Gastrocnemius medialis (tissue), 4 donors: ENCODE data around the gene ST8SIA3.

Experiments
- POLR2A ChIP-seq, 2 donors: fragments of 450-650 bp; IDR thresholded peaks; one replicate each; pipeline ENCODE4 v1.6.1; 2017; ENCODE audit warnings: antibody characterized with exemption in 2 of 2, mild to moderate bottlenecking in 2 of 2, moderate library complexity in 2 of 2
- TF ChIP-seq, protein P1 (sequence below), 5 experiments: fragments of 450-650 bp in 3 of 5; fragments of 200-600 bp in 2 of 5; sonication (generic) in 2 of 5; IDR thresholded peaks in 4 of 5; conservative IDR thresholded peaks in 1 of 5; 1 replicate in 4 of 5; 2 replicates in 1 of 5; pipeline ENCODE4 v1.5.1; 2016 to 2019; ENCODE audit warnings: antibody characterized with exemption in 5 of 5, mild to moderate bottlenecking in 3 of 5, moderate library complexity in 3 of 5

GRCh38 chr18:57329856-57330255 is 22.5 kb upstream of the ST8SIA3 start:
- TF ChIP-seq, protein P1, sequence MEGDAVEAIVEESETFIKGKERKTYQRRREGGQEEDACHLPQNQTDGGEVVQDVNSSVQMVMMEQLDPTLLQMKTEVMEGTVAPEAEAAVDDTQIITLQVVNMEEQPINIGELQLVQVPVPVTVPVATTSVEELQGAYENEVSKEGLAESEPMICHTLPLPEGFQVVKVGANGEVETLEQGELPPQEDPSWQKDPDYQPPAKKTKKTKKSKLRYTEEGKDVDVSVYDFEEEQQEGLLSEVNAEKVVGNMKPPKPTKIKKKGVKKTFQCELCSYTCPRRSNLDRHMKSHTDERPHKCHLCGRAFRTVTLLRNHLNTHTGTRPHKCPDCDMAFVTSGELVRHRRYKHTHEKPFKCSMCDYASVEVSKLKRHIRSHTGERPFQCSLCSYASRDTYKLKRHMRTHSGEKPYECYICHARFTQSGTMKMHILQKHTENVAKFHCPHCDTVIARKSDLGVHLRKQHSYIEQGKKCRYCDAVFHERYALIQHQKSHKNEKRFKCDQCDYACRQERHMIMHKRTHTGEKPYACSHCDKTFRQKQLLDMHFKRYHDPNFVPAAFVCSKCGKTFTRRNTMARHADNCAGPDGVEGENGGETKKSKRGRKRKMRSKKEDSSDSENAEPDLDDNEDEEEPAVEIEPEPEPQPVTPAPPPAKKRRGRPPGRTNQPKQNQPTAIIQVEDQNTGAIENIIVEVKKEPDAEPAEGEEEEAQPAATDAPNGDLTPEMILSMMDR (IDR thresholded peaks at IDR 0.05 in 4 of 5, conservative IDR thresholded peaks at IDR 0.05 in 1 of 5), result no peak
- no peak for TF ChIP-seq POLR2A (IDR thresholded peaks at IDR 0.05)
